H1 (cell line): ENCODE results near the gene KLB. TPM values are rescaled to one million over a fixed set of nuclear protein-coding genes. Genes with fewer than 3 reads are reported as not detected.

Experiments used
- CTCF ChIA-PET: fragments of 300-600 bp; sonication (Branson Sonifier 250); formaldehyde crosslinking; loops from one replicate; lab custom pipeline; 2021; ENCODE audit not compliant: partially characterized antibody; lab: Charles Lee
- POLR2A ChIA-PET: fragments of 300-600 bp; sonication (Branson Sonifier 250); formaldehyde crosslinking; loops from one replicate; lab custom pipeline; 2021; ENCODE audit warnings: inconsistent platforms; ENCODE audit not compliant: partially characterized antibody; lab: Charles Lee
- DNase-seq, 2 experiments: peaks; one replicate each; pipeline versions ENCODE4 v3.0.0 to v3.0.0-alpha.2; 2010 to 2022; ENCODE audit warnings: low spot score in 2 of 2, low read depth in 1 of 2, mixed read lengths in 1 of 2
- FAIRE-seq: peaks from 2 replicates; lab custom pipeline; 2011; peaks lifted over from hg19 to GRCh38; lab: Jason Lieb, UNC
- H2AFZ ChIP-seq: 2 replicates; pipeline ENCODE4 v1.8.1; 2012; ENCODE audit warnings: low read length, inconsistent platforms
- H2AK5ac ChIP-seq: 2 replicates; pipeline ENCODE4 v1.6.1; 2013; ENCODE audit warnings: low read depth, low read length
- H2BK120ac ChIP-seq: replicated peaks from 2 replicates; pipeline ENCODE3; 2013; ENCODE audit warnings: low read depth, low read length, inconsistent platforms
- H2BK12ac ChIP-seq: 2 replicates; pipeline ENCODE4 v1.6.1; 2013; ENCODE audit warnings: low read depth, low read length
- H2BK15ac ChIP-seq: 2 replicates; pipeline ENCODE4 v1.6.1; 2013; ENCODE audit warnings: low read length
- H2BK20ac ChIP-seq: 2 replicates; pipeline ENCODE4 v1.6.1; 2013; ENCODE audit warnings: low read length
- H2BK5ac ChIP-seq: 2 replicates; pipeline ENCODE4 v1.6.1; 2013; ENCODE audit warnings: low read depth, low read length
- H3K14ac ChIP-seq: 2 replicates; pipeline ENCODE4 v1.6.1; 2013; ENCODE audit warnings: inconsistent platforms; ENCODE audit not compliant: insufficient read length
- H3K18ac ChIP-seq: 2 replicates; pipeline ENCODE4 v1.6.1; 2013; ENCODE audit warnings: low read length; ENCODE audit errors: extremely low read depth
- H3K23ac ChIP-seq: 2 replicates; pipeline ENCODE4 v1.6.1; 2013; ENCODE audit warnings: inconsistent platforms; ENCODE audit not compliant: insufficient read length
- H3K23me2 ChIP-seq: 2 replicates; pipeline ENCODE4 v1.6.1; 2013; ENCODE audit warnings: low read depth, low read length
- H3K27ac ChIP-seq: 2 replicates; pipeline ENCODE4 v1.6.1; 2011; ENCODE audit warnings: low read depth, low read length, inconsistent platforms
- H3K27me3 ChIP-seq, 4 experiments: replicated peaks in 1 of 4; 1 replicate in 1 of 4; 2 replicates in 3 of 4; pipeline versions ENCODE4 v1.6.1 to v1.8.1; 2011 to 2013; ENCODE audit warnings: low read length in 3 of 4, mild to moderate bottlenecking in 3 of 4, inconsistent platforms in 2 of 4, mixed read lengths in 2 of 4, moderate library complexity in 1 of 4; ENCODE audit not compliant: control insufficient read depth in 3 of 4, insufficient read depth in 3 of 4; ENCODE audit errors: extremely low read depth in 1 of 4
- H3K36me3 ChIP-seq, 4 experiments: 2 replicates each; pipeline versions ENCODE4 v1.6.1 to v1.8.1; 2011 to 2013; ENCODE audit warnings: mild to moderate bottlenecking in 4 of 4, low read length in 3 of 4, moderate library complexity in 2 of 4, control low read depth in 1 of 4, inconsistent platforms in 1 of 4; ENCODE audit not compliant: insufficient read depth in 4 of 4, control insufficient read depth in 2 of 4
- H3K4ac ChIP-seq: replicated peaks from 2 replicates; pipeline ENCODE3; 2013; ENCODE audit warnings: low read length, low read depth, mixed read lengths, inconsistent platforms; ENCODE audit not compliant: insufficient read length
- H3K4me1 ChIP-seq, 4 experiments: replicated peaks in 1 of 4; 1 replicate in 1 of 4; 2 replicates in 3 of 4; pipeline versions ENCODE4 v1.6.1 to v1.8.1; 2011 to 2013; ENCODE audit warnings: low read length in 3 of 4, inconsistent platforms in 2 of 4, mixed read lengths in 1 of 4; ENCODE audit not compliant: insufficient read depth in 4 of 4, control insufficient read depth in 3 of 4
- H3K4me2 ChIP-seq, 2 experiments: 2 replicates each; pipeline versions ENCODE4 v1.6.1 to v1.8.1; 2011 to 2013; ENCODE audit warnings: low read depth in 2 of 2, low read length in 2 of 2, control low read depth in 1 of 2, inconsistent platforms in 1 of 2, mild to moderate bottlenecking in 1 of 2; ENCODE audit not compliant: insufficient read depth in 1 of 2
- H3K4me3 ChIP-seq, 4 experiments: fragments of 200-600, 300-600 bp in 1 of 4; sonication (generic), shearing (Covaris generic), sonication (Bioruptor Twin) in 1 of 4; 2 replicates each; pipeline versions ENCODE4 v1.5.1 to v1.8.1; 2011 to 2016; ENCODE audit warnings: low read length in 4 of 4, low read depth in 3 of 4, control low read depth in 2 of 4, inconsistent platforms in 2 of 4, mild to moderate bottlenecking in 2 of 4, mixed read lengths in 1 of 4, moderate library complexity in 1 of 4; ENCODE audit not compliant: insufficient read depth in 2 of 4; ENCODE audit errors: extremely low read depth in 1 of 4
- H3K56ac ChIP-seq: replicated peaks from 2 replicates; pipeline ENCODE3; 2013; ENCODE audit warnings: low read depth, mild to moderate bottlenecking, mixed read lengths, low read length, inconsistent platforms; ENCODE audit not compliant: insufficient read length
- H3K79me1 ChIP-seq: 2 replicates; pipeline ENCODE4 v1.6.1; 2013; ENCODE audit warnings: low read depth, low read length, control low read depth
- H3K79me2 ChIP-seq, 2 experiments: 2 replicates each; pipeline versions ENCODE4 v1.6.1 to v1.8.1; 2012 to 2013; ENCODE audit warnings: low read length in 2 of 2, mild to moderate bottlenecking in 2 of 2, inconsistent platforms in 1 of 2; ENCODE audit not compliant: insufficient read depth in 2 of 2, control insufficient read depth in 1 of 2
- H3K9ac ChIP-seq, 4 experiments: replicated peaks in 1 of 4; 1 replicate in 1 of 4; 2 replicates in 3 of 4; pipeline versions ENCODE4 v1.6.1 to v1.8.1; 2011 to 2013; ENCODE audit warnings: low read depth in 3 of 4, low read length in 3 of 4, control low read depth in 2 of 4, mild to moderate bottlenecking in 2 of 4, moderate library complexity in 2 of 4, inconsistent platforms in 1 of 4; ENCODE audit errors: extremely low read depth in 1 of 4
- H3K9me3 ChIP-seq, 2 experiments: 2 replicates each; pipeline versions ENCODE4 v1.6.1 to v1.8.1; 2012 to 2013; ENCODE audit warnings: mild to moderate bottlenecking in 2 of 2, moderate library complexity in 2 of 2, control low read depth in 1 of 2, inconsistent platforms in 1 of 2, low read depth in 1 of 2, low read length in 1 of 2, mixed read lengths in 1 of 2; ENCODE audit not compliant: insufficient read depth in 2 of 2
- H4K20me1 ChIP-seq, 2 experiments: replicated peaks in 1 of 2; 2 replicates each; pipeline versions ENCODE3 to v1.8.1; 2011 to 2013; ENCODE audit warnings: inconsistent platforms in 2 of 2, low read length in 2 of 2, mild to moderate bottlenecking in 1 of 2; ENCODE audit not compliant: insufficient read depth in 2 of 2, control insufficient read depth in 1 of 2
- H4K5ac ChIP-seq: 2 replicates; pipeline ENCODE4 v1.6.1; 2013; ENCODE audit warnings: low read length, low read depth, mixed read lengths, inconsistent platforms; ENCODE audit not compliant: insufficient read length
- H4K8ac ChIP-seq: 2 replicates; pipeline ENCODE4 v1.8.0; 2013; ENCODE audit warnings: mild to moderate bottlenecking, moderate library complexity, low read length, inconsistent platforms; ENCODE audit not compliant: insufficient read depth; ENCODE audit errors: extremely low read depth
- H4K91ac ChIP-seq: replicated peaks from 2 replicates; pipeline ENCODE3; 2013; ENCODE audit warnings: low read length, mixed read lengths, inconsistent platforms; ENCODE audit not compliant: insufficient read length
- BCL11A ChIP-seq, 2 experiments: IDR thresholded peaks; one replicate each; pipeline ENCODE4 v1.6.1; 2011; ENCODE audit warnings: low read depth in 2 of 2, low read length in 2 of 2, mild to moderate bottlenecking in 2 of 2
- CREB1 ChIP-seq: IDR thresholded peaks from 2 replicates; pipeline ENCODE4 v1.6.1; 2012; ENCODE audit warnings: inconsistent platforms
- CTBP2 ChIP-seq: IDR thresholded peaks from 2 replicates; pipeline ENCODE4 v1.7.0; 2011; ENCODE audit warnings: borderline replicate concordance, mild to moderate bottlenecking, moderate library complexity, mixed read lengths, low read length; ENCODE audit not compliant: insufficient read depth, insufficient read length
- GABPA ChIP-seq: IDR thresholded peaks from 2 replicates; pipeline ENCODE4 v1.6.1; 2011; ENCODE audit warnings: mild to moderate bottlenecking, low read length, moderate library complexity, borderline replicate concordance; ENCODE audit not compliant: insufficient read depth
- HDAC2 ChIP-seq, 2 experiments: fragments of 300-600 bp in 1 of 2; sonication (generic) in 1 of 2; IDR thresholded peaks; 2 replicates each; pipeline ENCODE4 v1.6.1; 2011 to 2012; ENCODE audit warnings: low read depth in 2 of 2, low read length in 2 of 2, mild to moderate bottlenecking in 2 of 2, moderate library complexity in 2 of 2, borderline replicate concordance in 1 of 2, inconsistent platforms in 1 of 2
- JUN ChIP-seq: IDR thresholded peaks from 2 replicates; pipeline ENCODE4 v1.6.1; 2011; ENCODE audit warnings: low read depth, mild to moderate bottlenecking, improper control_type of control experiment, low read length
- KDM1A ChIP-seq: fragments of 200-600, 300-600 bp; sonication (generic); IDR thresholded peaks from 2 replicates; pipeline ENCODE4 v1.7.1; 2016; ENCODE audit warnings: mild to moderate bottlenecking, low read length, borderline replicate concordance
- KDM4A ChIP-seq: IDR thresholded peaks from one replicate; pipeline ENCODE4 v1.7.1; 2012; ENCODE audit warnings: low read depth, mild to moderate bottlenecking, moderate library complexity, low read length, inconsistent platforms; ENCODE audit not compliant: severe bottlenecking
- MAFK ChIP-seq: IDR thresholded peaks from 2 replicates; pipeline ENCODE4 v1.6.1; 2012; ENCODE audit warnings: low read depth, mild to moderate bottlenecking, improper control_type of control experiment, low read length
- SIX5 ChIP-seq: IDR thresholded peaks from 2 replicates; pipeline ENCODE4 v1.6.1; 2011; ENCODE audit warnings: mild to moderate bottlenecking, low read depth, low read length
- WGBS, 2 experiments: shearing (Covaris generic) in 1 of 2; methylation state at CpG; one replicate each; pipeline versions ENCODE4 v1.1.6 to v1.1.7; 2013 to 2015; ENCODE audit warnings: low lambda C conversion rate in 2 of 2, mixed read lengths in 2 of 2, inconsistent platforms in 1 of 2, low coverage in 1 of 2, missing lambda C conversion rate in 1 of 2; ENCODE audit not compliant: insufficient replicate concordance in 2 of 2, insufficient coverage in 1 of 2, insufficient read length in 1 of 2; ENCODE audit errors: extremely low coverage in 1 of 2, missing lambda C conversion rate in 1 of 2; 5-methylcytosine and 5-hydroxymethylcytosine counted together
- long read RNA-seq, 2 experiments: library from RNA in 1 of 2; library from capped mRNA in 1 of 2; stranded (forward); transcript quantifications; one replicate each; pipeline ENCODE4 v2.0.0, GENCODE V29; 2021; ENCODE audit warnings: inconsistent platforms in 1 of 2
- polyA minus RNA-seq, 3 experiments: library from RNA; depleted of rRNA, polyadenylated mRNA; stranded (reverse); fragments of >200 nt; gene quantifications; 1 replicate in 2 of 3; 2 replicates in 1 of 3; pipeline ENCODE4 v1.2.3, GENCODE V29; 2011
- polyA plus RNA-seq, 7 experiments: library from polyadenylated mRNA; depleted of rRNA in 3 of 7; stranded (reverse) in 5 of 7; unstranded in 2 of 7; fragments of >200 nt in 5 of 7; fragments of 200-250 nt in 2 of 7; gene quantifications; 1 replicate in 5 of 7; 2 replicates in 1 of 7; 4 replicates in 1 of 7; pipeline versions ENCODE4 v1.2.1 to v1.2.3, GENCODE V29; 2011 to 2013; ENCODE audit warnings: missing spikeins in 2 of 7, mixed read lengths in 2 of 7
- total RNA-seq: library from RNA; stranded (reverse); fragmentation: NEBNext Ultra II Directional; extraction: Animal tissue kit (Norgen Biotek cat#: 25700); gene quantifications from 2 replicates; pipeline ENCODE4 v1.2.1, GENCODE V29; 2021

The KLB gene
- not detected in 2 replicates for total RNA-seq
- 0.03 TPM in 2 replicates for polyA plus RNA-seq (2011; rRNA removed)
- 0.03 TPM for polyA plus RNA-seq (2011; cell fraction: cytosol; rRNA removed)
- polyA plus RNA-seq (2011; cell fraction: nucleus; rRNA removed): 0.06 TPM
- polyA plus RNA-seq (2012, experiment 1 of 2): 0.09 to 0.18 TPM (median 0.11 TPM) in 4 replicates
- polyA plus RNA-seq (2012, experiment 2 of 2): 0.03 TPM
- polyA plus RNA-seq (2013, experiment 1 of 2): 0.02 TPM
- polyA plus RNA-seq (2013, experiment 2 of 2): 0.02 TPM
- 0.07 and 0.13 TPM in 2 replicates for polyA minus RNA-seq (2011; rRNA and poly(A)+ RNA removed)
- polyA minus RNA-seq (2011; cell fraction: cytosol; rRNA and poly(A)+ RNA removed): not detected
- not detected for polyA minus RNA-seq (2011; cell fraction: nucleus; rRNA and poly(A)+ RNA removed)
- long read RNA-seq, experiment 1: 0 reads
- long read RNA-seq, experiment 2, partial matches to known transcripts: 1 of 1 reads
- long read RNA-seq, experiment 2, other reads (novel, unspliced or antisense): 0 of 1 reads

DNA sequence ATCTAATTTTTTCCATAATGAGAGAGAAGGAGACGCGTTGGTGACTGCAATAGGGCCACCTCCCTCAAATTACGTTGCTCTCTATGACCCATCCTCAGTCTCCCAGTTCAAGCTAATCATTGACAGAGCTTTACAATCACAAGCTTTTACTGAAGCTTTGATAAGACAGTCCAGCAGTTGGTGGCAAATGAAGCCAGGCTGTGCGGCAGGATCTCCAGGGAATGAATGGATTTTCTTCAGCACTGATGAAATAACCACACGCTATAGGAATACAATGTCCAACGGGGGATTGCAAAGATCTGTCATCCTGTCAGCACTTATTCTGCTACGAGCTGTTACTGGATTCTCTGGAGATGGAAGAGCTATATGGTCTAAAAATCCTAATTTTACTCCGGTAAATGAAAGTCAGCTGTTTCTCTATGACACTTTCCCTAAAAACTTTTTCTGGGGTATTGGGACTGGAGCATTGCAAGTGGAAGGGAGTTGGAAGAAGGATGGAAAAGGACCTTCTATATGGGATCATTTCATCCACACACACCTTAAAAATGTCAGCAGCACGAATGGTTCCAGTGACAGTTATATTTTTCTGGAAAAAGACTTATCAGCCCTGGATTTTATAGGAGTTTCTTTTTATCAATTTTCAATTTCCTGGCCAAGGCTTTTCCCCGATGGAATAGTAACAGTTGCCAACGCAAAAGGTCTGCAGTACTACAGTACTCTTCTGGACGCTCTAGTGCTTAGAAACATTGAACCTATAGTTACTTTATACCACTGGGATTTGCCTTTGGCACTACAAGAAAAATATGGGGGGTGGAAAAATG is at the start of gene KLB:
Gene KLB, plus strand, starts transcription at position 168 of the 821 bp plus-strand sequence. Its CDS starts 20 bp downstream, at position 188.
- H3K27me3 ChIP-seq: no peaks in the 10 kb centered on the region
- no peak within 1 kb of the TSS for H3K4ac ChIP-seq
- H3K27ac ChIP-seq: no peak within 1 kb of the TSS
- no peaks in the 10 kb centered on the region for H3K79me2 ChIP-seq
- no peak within 1 kb of the TSS for H3K56ac ChIP-seq
- no peak for FAIRE-seq
- H2AK5ac ChIP-seq: no peak within 1 kb of the TSS
- no peak within 1 kb of the TSS for H3K18ac ChIP-seq
- H3K79me1 ChIP-seq: no peaks in the 10 kb centered on the region
- no peak within 1 kb of the TSS for H3K23ac ChIP-seq
- WGBS, 2 experiments: 92% methylated on average over 12 of the region's 12 CpGs; no CpG with 5 or more reads in 1 of the 2 experiments
- H3K9me3 ChIP-seq: no peaks in the 10 kb centered on the region
- H2AFZ ChIP-seq: no peak within 1 kb of the TSS
- H3K4me3 ChIP-seq: no peak within 1 kb of the TSS
- no peak within 1 kb of the TSS for H3K4me2 ChIP-seq
- no peaks in the 10 kb centered on the region for H3K36me3 ChIP-seq
- H2BK12ac ChIP-seq: no peak within 1 kb of the TSS
- H4K20me1 ChIP-seq: no peaks in the 10 kb centered on the region
- H4K91ac ChIP-seq: no peak within 1 kb of the TSS
- H3K23me2 ChIP-seq: no peaks in the 10 kb centered on the region
- POLR2A ChIA-PET: no interaction called here
- no peak within 1 kb of the TSS for H3K14ac ChIP-seq
- H2BK5ac ChIP-seq: no peak within 1 kb of the TSS
- no peaks in the 10 kb centered on the region for H3K4me1 ChIP-seq
- no peak within 1 kb of the TSS for H4K5ac ChIP-seq
- no peak within 1 kb of the TSS for H4K8ac ChIP-seq
- no peak within 1 kb of the TSS for H2BK120ac ChIP-seq
- CTCF ChIA-PET: interaction anchor here (0.7 to 1.1 kb wide), 3 partner anchors 9 to 29 kb away, joined by 3 to 4 read pairs (median 3); no protein-coding TSS in a partner anchor
- H3K9ac ChIP-seq: no peak within 1 kb of the TSS
- no peak within 1 kb of the TSS for H2BK20ac ChIP-seq
- no peak within 1 kb of the TSS for H2BK15ac ChIP-seq
- DNase-seq: no peak
- no peak for TF ChIP-seq BCL11A (IDR thresholded peaks at IDR 0.05; ENCODE audit: low read depth in 2 of 2, low read length in 2 of 2)
- TF ChIP-seq JUN: no peak
- no peak for TF ChIP-seq CREB1
- no peak for TF ChIP-seq SIX5
- TF ChIP-seq CTBP2: no peak
- no peak for TF ChIP-seq KDM1A
- TF ChIP-seq GABPA: no peak
- no peak for TF ChIP-seq KDM4A
- no peak for TF ChIP-seq HDAC2 (IDR thresholded peaks at IDR 0.05; ENCODE audit: borderline replicate concordance in 1 of 2, low read depth in 2 of 2, low read length in 2 of 2)
- no peak for TF ChIP-seq MAFK
